HepG2 (cell line): ENCODE data around the gene CSNK1E. TPM values are rescaled to one million over a fixed set of nuclear protein-coding genes. Genes with fewer than 3 reads are reported as not detected.
A peak's percentile ranks its signal among the peaks of the same experiment; 100 is the strongest.

Source experiments
- AGO2 ChIP-seq: fragments of 200-400 bp; formaldehyde crosslinking; optimal IDR thresholded peaks from 2 replicates; pipeline ENCODE3; 2017; ENCODE audit warnings: mild to moderate bottlenecking, low read depth, low read length, moderate library complexity
- ASH2L ChIP-seq: fragments of 300-600, 200-600 bp; sonication (generic); IDR thresholded peaks from 2 replicates; pipeline ENCODE4 v1.7.0; 2017; ENCODE audit warnings: low read depth, mild to moderate bottlenecking, moderate library complexity, mixed read lengths, low read length; ENCODE audit not compliant: insufficient read length
- BORCS8-MEF2B ChIP-seq: sonication (generic); formaldehyde crosslinking; IDR thresholded peaks from 2 replicates; pipeline ENCODE4 v1.8.0; 2022; ENCODE audit warnings: mild to moderate bottlenecking, missing genetic modification reagents
- BRCA1 ChIP-seq: sonication (generic); formaldehyde crosslinking; IDR thresholded peaks from 2 replicates; pipeline ENCODE4 v1.4.0; 2020; ENCODE audit warnings: missing genetic modification reagents
- FOSL2 ChIP-seq: sonication (generic); formaldehyde crosslinking; IDR thresholded peaks from 2 replicates; pipeline ENCODE4 v1.4.0; 2020; ENCODE audit warnings: missing genetic modification reagents
- HOXD1 ChIP-seq: sonication (generic); formaldehyde crosslinking; IDR thresholded peaks from 2 replicates; pipeline ENCODE4 v1.5.0; 2020; ENCODE audit warnings: missing genetic modification reagents
- JDP2 ChIP-seq: sonication (generic); formaldehyde crosslinking; IDR thresholded peaks from 2 replicates; pipeline ENCODE4 v1.8.1; 2022; ENCODE audit warnings: missing genetic modification reagents, borderline replicate concordance
- KDM4B ChIP-seq: sonication (generic); formaldehyde crosslinking; IDR thresholded peaks from 2 replicates; pipeline ENCODE4 v1.4.0; 2020; ENCODE audit warnings: missing genetic modification reagents
- KDM6A ChIP-seq: IDR thresholded peaks from 2 replicates; pipeline ENCODE4 v1.6.1; 2016; ENCODE audit warnings: low read depth
- MIER2 ChIP-seq: IDR thresholded peaks from 2 replicates; pipeline ENCODE4 v1.6.1; 2016; ENCODE audit warnings: missing biosample characterization, missing genetic modification reagents
- MIER3 ChIP-seq: IDR thresholded peaks from 2 replicates; pipeline ENCODE4 v1.6.1; 2016; ENCODE audit warnings: missing compliant biosample characterization, borderline replicate concordance
- MXD4 ChIP-seq: IDR thresholded peaks from 2 replicates; pipeline ENCODE4 v1.6.1; 2016; ENCODE audit warnings: mild to moderate bottlenecking, missing biosample characterization, missing genetic modification reagents
- NBN ChIP-seq: fragments of 450-650 bp; conservative IDR thresholded peaks from 2 replicates; pipeline ENCODE4 v1.6.1; 2017
- POLR2AphosphoS2 ChIP-seq: IDR thresholded peaks from 2 replicates; pipeline ENCODE4 v1.6.1; 2011; ENCODE audit warnings: low read depth, low read length, improper control_type of control experiment
- RARA ChIP-seq: IDR thresholded peaks from 2 replicates; pipeline ENCODE4 v1.6.1; 2016; ENCODE audit warnings: missing genetic modification reagents, missing compliant biosample characterization
- SMAD3 ChIP-seq: sonication (generic); formaldehyde crosslinking; IDR thresholded peaks from 2 replicates; pipeline ENCODE4 v1.4.0; 2020; ENCODE audit warnings: missing genetic modification reagents
- TCF7L2 ChIP-seq: IDR thresholded peaks from 2 replicates; pipeline ENCODE4 v1.6.1; 2011; ENCODE audit warnings: mild to moderate bottlenecking, low read depth, low read length, moderate library complexity
- ZFP36L1 ChIP-seq: sonication (generic); formaldehyde crosslinking; IDR thresholded peaks from 2 replicates; pipeline ENCODE4 v1.8.0; 2022; ENCODE audit warnings: mild to moderate bottlenecking, missing genetic modification reagents, moderate library complexity
- ZNF335 ChIP-seq: sonication (generic); formaldehyde crosslinking; IDR thresholded peaks from 2 replicates; pipeline ENCODE4 v1.4.0; 2020; ENCODE audit warnings: missing genetic modification reagents
- ZNF570 ChIP-seq: sonication (generic); formaldehyde crosslinking; IDR thresholded peaks from 2 replicates; pipeline ENCODE4 v1.4.0; 2020; ENCODE audit warnings: mild to moderate bottlenecking, missing genetic modification reagents, borderline replicate concordance
- ZNF614 ChIP-seq: IDR thresholded peaks from 2 replicates; pipeline ENCODE4 v1.6.1; 2018; ENCODE audit warnings: missing biosample characterization, missing genetic modification reagents, inconsistent platforms, borderline replicate concordance
- ZNF839 ChIP-seq: sonication (generic); formaldehyde crosslinking; IDR thresholded peaks from 2 replicates; pipeline ENCODE4 v1.4.0; 2020; ENCODE audit warnings: missing genetic modification reagents, mild to moderate bottlenecking, borderline replicate concordance
- ZNF891 ChIP-seq: sonication (generic); formaldehyde crosslinking; IDR thresholded peaks from 2 replicates; pipeline ENCODE4 v1.5.0; 2020; ENCODE audit warnings: mild to moderate bottlenecking, missing genetic modification reagents
- polyA plus RNA-seq, 8 experiments: library from polyadenylated mRNA; depleted of rRNA in 3 of 8; stranded (reverse) in 7 of 8; unstranded in 1 of 8; fragments of >200 nt; fragmentation: Illumina TruSeq in 4 of 8; extraction: Trizol in 4 of 8; gene quantifications; 2 replicates each; pipeline versions ENCODE4 v1.2.1 to v1.2.3, GENCODE V29; 2011 to 2016; ENCODE audit warnings: low read depth in 4 of 8, missing spikeins in 1 of 8, mixed read lengths in 1 of 8; ENCODE audit not compliant: insufficient read depth in 1 of 8
- total RNA-seq, 5 experiments: library from RNA; depleted of rRNA; stranded (reverse); fragments of >200 nt; fragmentation: Illumina TruSeq; extraction: Trizol; gene quantifications; 2 replicates each; pipeline ENCODE4 v1.2.3, GENCODE V29; 2016; ENCODE audit warnings: low read depth in 1 of 5
- TF ChIP-seq, protein P1 (sequence below): sonication (generic); formaldehyde crosslinking; IDR thresholded peaks from 2 replicates; pipeline ENCODE4 v1.9.0; 2022; ENCODE audit warnings: low read depth, missing genetic modification reagents
- TF ChIP-seq, protein P2 (sequence below): fragments of 450-650 bp; IDR thresholded peaks from 2 replicates; pipeline ENCODE4 v1.6.1; 2017
- TF ChIP-seq, protein P3 (sequence below): sonication (generic); formaldehyde crosslinking; IDR thresholded peaks from 2 replicates; pipeline ENCODE4 v1.5.1; 2020; ENCODE audit warnings: mild to moderate bottlenecking, missing genetic modification reagents, borderline replicate concordance

CSNK1E gene
- total and polyA plus RNA-seq, 2 of the 13 experiments (the other 11 are each of a cell fraction or from before 2014, with no cell fraction given), result 34.7 to 129 TPM

DNA sequence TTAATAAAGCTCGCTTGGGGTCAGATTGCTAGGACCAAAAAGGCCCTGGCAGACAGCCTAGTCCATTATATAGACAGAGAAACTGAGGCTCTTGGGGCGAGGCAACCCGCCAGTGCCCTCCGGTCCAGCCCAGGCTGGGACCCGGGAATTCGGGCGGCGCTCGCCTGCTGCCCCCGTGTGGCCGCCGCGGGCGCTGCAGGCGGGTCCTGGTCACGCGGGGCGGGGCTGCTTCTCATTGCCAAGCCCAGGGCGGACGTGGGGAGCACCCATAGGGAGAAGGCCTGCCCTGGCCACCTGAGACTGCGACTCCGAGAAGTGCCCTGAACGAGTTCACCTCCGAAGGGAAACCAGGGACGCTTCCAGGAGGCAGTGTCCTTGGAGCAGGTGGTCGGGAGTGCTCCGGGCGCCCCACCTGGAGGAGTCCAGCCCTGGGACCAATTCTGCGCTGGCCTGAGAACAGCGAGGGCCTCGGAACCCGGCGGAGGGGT is 36.0 kb upstream of the CSNK1E start (continued):
- no peak for TF ChIP-seq NBN
- no peak for TF ChIP-seq HOXD1 (CRISPR knock-in tag)
- TF ChIP-seq ZNF839 (CRISPR knock-in tag), result no peak
- no peak for TF ChIP-seq POLR2AphosphoS2
- no peak for TF ChIP-seq KDM4B
- TF ChIP-seq MIER2 (CRISPR knock-in tag), result no peak
- no peak for TF ChIP-seq ZNF570 (CRISPR knock-in tag)
- peak; percentile 72 for TF ChIP-seq AGO2
- no peak for TF ChIP-seq KDM6A (CRISPR knock-in tag)
- TF ChIP-seq, protein P1, sequence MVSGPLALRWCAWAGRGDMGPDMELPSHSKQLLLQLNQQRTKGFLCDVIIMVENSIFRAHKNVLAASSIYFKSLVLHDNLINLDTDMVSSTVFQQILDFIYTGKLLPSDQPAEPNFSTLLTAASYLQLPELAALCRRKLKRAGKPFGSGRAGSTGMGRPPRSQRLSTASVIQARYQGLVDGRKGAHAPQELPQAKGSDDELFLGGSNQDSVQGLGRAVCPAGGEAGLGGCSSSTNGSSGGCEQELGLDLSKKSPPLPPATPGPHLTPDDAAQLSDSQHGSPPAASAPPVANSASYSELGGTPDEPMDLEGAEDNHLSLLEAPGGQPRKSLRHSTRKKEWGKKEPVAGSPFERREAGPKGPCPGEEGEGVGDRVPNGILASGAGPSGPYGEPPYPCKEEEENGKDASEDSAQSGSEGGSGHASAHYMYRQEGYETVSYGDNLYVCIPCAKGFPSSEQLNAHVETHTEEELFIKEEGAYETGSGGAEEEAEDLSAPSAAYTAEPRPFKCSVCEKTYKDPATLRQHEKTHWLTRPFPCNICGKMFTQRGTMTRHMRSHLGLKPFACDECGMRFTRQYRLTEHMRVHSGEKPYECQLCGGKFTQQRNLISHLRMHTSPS (CRISPR knock-in tag), result no peak
- 0 out of 2 replicates have a peak, but pooled peaks have one; percentile 36 for TF ChIP-seq BORCS8-MEF2B (CRISPR knock-in tag)
- TF ChIP-seq TCF7L2, result no peak
- TF ChIP-seq, protein P2, sequence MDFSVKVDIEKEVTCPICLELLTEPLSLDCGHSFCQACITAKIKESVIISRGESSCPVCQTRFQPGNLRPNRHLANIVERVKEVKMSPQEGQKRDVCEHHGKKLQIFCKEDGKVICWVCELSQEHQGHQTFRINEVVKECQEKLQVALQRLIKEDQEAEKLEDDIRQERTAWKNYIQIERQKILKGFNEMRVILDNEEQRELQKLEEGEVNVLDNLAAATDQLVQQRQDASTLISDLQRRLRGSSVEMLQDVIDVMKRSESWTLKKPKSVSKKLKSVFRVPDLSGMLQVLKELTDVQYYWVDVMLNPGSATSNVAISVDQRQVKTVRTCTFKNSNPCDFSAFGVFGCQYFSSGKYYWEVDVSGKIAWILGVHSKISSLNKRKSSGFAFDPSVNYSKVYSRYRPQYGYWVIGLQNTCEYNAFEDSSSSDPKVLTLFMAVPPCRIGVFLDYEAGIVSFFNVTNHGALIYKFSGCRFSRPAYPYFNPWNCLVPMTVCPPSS, result no peak
- TF ChIP-seq FOSL2, result no peak
- TF ChIP-seq MIER3, result no peak
- 0 out of 2 replicates have a peak, but pooled peaks have one; percentile 23 for TF ChIP-seq RARA (CRISPR knock-in tag)
- TF ChIP-seq JDP2 (CRISPR knock-in tag), result no peak
- 0 out of 2 replicates have a peak, but pooled peaks have one; percentile 33 for TF ChIP-seq ZNF614 (CRISPR knock-in tag)
- TF ChIP-seq ZNF891 (CRISPR knock-in tag), result no peak
- no peak for TF ChIP-seq ZFP36L1 (CRISPR knock-in tag)
- no peak for TF ChIP-seq BRCA1
- TF ChIP-seq ASH2L, result no peak
- TF ChIP-seq ZNF335 (CRISPR knock-in tag), result no peak
- TF ChIP-seq, protein P3, sequence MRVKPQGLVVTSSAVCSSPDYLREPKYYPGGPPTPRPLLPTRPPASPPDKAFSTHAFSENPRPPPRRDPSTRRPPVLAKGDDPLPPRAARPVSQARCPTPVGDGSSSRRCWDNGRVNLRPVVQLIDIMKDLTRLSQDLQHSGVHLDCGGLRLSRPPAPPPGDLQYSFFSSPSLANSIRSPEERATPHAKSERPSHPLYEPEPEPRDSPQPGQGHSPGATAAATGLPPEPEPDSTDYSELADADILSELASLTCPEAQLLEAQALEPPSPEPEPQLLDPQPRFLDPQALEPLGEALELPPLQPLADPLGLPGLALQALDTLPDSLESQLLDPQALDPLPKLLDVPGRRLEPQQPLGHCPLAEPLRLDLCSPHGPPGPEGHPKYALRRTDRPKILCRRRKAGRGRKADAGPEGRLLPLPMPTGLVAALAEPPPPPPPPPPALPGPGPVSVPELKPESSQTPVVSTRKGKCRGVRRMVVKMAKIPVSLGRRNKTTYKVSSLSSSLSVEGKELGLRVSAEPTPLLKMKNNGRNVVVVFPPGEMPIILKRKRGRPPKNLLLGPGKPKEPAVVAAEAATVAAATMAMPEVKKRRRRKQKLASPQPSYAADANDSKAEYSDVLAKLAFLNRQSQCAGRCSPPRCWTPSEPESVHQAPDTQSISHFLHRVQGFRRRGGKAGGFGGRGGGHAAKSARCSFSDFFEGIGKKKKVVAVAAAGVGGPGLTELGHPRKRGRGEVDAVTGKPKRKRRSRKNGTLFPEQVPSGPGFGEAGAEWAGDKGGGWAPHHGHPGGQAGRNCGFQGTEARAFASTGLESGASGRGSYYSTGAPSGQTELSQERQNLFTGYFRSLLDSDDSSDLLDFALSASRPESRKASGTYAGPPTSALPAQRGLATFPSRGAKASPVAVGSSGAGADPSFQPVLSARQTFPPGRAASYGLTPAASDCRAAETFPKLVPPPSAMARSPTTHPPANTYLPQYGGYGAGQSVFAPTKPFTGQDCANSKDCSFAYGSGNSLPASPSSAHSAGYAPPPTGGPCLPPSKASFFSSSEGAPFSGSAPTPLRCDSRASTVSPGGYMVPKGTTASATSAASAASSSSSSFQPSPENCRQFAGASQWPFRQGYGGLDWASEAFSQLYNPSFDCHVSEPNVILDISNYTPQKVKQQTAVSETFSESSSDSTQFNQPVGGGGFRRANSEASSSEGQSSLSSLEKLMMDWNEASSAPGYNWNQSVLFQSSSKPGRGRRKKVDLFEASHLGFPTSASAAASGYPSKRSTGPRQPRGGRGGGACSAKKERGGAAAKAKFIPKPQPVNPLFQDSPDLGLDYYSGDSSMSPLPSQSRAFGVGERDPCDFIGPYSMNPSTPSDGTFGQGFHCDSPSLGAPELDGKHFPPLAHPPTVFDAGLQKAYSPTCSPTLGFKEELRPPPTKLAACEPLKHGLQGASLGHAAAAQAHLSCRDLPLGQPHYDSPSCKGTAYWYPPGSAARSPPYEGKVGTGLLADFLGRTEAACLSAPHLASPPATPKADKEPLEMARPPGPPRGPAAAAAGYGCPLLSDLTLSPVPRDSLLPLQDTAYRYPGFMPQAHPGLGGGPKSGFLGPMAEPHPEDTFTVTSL (CRISPR knock-in tag), result no peak
- no peak for TF ChIP-seq SMAD3 (CRISPR knock-in tag)
- no peak for TF ChIP-seq MXD4
